Lower lobe of right lung (tissue), 2 donors: ENCODE data around the gene NHERF1. TPM values are rescaled to one million over a fixed set of nuclear protein-coding genes. Genes with fewer than 3 reads are reported as not detected.

Source experiments
- ATAC-seq, 2 donors: fragments of 200-7000 bp; cut with Tn5 transposase; one replicate each; pipeline ENCODE4 v1.9.1; 2020 to 2022; ENCODE audit warnings: mild to moderate bottlenecking in 2 of 2, moderate library complexity in 2 of 2
- DNase-seq: peaks from one replicate; pipeline ENCODE4 v3.0.0-alpha.2; 2020
- H3K27ac ChIP-seq: fragments of 200-600 bp; one replicate; pipeline ENCODE4 v1.8.0; 2022
- H3K27me3 ChIP-seq: fragments of 200-600 bp; one replicate; pipeline ENCODE4 v1.8.0; 2022; ENCODE audit warnings: low read depth
- H3K36me3 ChIP-seq: fragments of 200-600 bp; one replicate; pipeline ENCODE4 v1.8.0; 2022; ENCODE audit warnings: mild to moderate bottlenecking
- H3K4me1 ChIP-seq: fragments of 200-600 bp; one replicate; pipeline ENCODE4 v1.8.0; 2022
- H3K4me3 ChIP-seq: fragments of 200-600 bp; one replicate; pipeline ENCODE4 v1.8.0; 2022; ENCODE audit warnings: mild to moderate bottlenecking
- H3K9me3 ChIP-seq: fragments of 200-600 bp; one replicate; pipeline ENCODE4 v1.8.0; 2022
- intact Hi-C: fragments of 100-400 bp; cut with DNase I; formaldehyde crosslinking; loops from one replicate; pipeline ENCODE4 v1.11.0; 2022
- total RNA-seq: library from RNA; stranded (reverse); fragmentation: NEBNext Ultra II Directional; extraction: Animal tissue kit (Norgen Biotek cat#: 25700); gene quantifications from one replicate; pipeline ENCODE4 v1.2.1, GENCODE V29; 2021
- TF ChIP-seq, protein P1 (sequence below): fragments of 200-600 bp; IDR thresholded peaks from one replicate; pipeline ENCODE4 v1.8.0; 2022; ENCODE audit warnings: antibody characterized with exemption, mild to moderate bottlenecking
- donor health status: DM: no; HTN: yes; CAD: no; lungs with severe emphysema.

The NHERF1 gene
- total RNA-seq, 1 donor from 2014 or later = 35.7 TPM

DNA sequence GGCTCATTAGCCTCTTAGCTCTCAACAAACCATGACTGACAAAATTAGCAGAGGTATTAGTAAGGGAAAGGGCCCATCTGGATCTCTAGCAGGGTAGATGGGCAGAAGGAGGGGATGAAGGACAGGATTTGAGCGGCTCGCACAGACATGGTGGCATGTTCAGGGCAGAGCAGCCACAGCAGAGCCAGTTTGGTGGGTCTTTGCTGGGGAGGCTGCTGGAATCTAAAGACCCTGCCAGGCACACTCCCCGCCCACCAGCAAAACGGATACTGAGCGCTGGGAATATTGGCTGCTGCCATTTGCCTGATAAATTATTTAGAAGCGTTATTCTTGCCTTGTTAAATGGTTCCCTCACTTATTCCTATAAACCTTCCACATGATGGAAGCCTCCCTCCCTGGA lies 48.4 kb downstream of the NHERF1 start:
- DNase-seq (no peak), ATAC-seq (no peak)
- H3K27me3 ChIP-seq = no peaks in the 10 kb centered on the region
- H3K4me3 ChIP-seq = no peak overlapping the region
- H3K9me3 ChIP-seq = no peaks in the 10 kb centered on the region
- no peak overlapping the region for H3K27ac ChIP-seq
- intact Hi-C loops = no loop called here
- TF ChIP-seq, protein P1, sequence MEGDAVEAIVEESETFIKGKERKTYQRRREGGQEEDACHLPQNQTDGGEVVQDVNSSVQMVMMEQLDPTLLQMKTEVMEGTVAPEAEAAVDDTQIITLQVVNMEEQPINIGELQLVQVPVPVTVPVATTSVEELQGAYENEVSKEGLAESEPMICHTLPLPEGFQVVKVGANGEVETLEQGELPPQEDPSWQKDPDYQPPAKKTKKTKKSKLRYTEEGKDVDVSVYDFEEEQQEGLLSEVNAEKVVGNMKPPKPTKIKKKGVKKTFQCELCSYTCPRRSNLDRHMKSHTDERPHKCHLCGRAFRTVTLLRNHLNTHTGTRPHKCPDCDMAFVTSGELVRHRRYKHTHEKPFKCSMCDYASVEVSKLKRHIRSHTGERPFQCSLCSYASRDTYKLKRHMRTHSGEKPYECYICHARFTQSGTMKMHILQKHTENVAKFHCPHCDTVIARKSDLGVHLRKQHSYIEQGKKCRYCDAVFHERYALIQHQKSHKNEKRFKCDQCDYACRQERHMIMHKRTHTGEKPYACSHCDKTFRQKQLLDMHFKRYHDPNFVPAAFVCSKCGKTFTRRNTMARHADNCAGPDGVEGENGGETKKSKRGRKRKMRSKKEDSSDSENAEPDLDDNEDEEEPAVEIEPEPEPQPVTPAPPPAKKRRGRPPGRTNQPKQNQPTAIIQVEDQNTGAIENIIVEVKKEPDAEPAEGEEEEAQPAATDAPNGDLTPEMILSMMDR = no peak
- H3K4me1 ChIP-seq = no peaks in the 10 kb centered on the region
- H3K36me3 ChIP-seq = peaks cover 82% of the 10 kb centered on the region

DNA sequence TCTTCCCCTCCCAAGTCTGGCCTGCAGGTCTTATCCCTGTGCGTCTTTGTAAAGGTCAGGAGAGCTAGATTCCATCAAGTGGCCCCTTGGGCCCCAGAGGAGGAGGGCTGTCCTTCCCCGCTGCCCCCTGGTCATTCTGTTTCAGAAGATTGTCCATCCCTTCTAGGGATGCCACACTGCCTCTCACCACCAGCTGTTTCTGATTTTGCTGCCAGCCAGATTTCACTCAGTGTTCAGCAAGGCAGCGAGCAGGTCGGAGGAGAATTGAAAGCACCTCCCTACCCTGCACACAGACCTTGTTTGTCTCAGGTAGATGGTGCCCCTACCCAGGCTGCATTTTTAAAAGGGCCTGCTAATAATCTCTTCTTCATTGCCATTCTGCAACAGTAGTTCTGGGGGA lies 49.4 kb downstream of the NHERF1 start:
- intact Hi-C loops = no loop called here
- no peak for DNase-seq
- TF ChIP-seq, protein P1 = no peak
- no peaks in the 10 kb centered on the region for H3K4me1 ChIP-seq
- H3K9me3 ChIP-seq = no peaks in the 10 kb centered on the region
- H3K36me3 ChIP-seq = peaks cover 91% of the 10 kb centered on the region
- no peaks in the 10 kb centered on the region for H3K27me3 ChIP-seq
- no peak overlapping the region for H3K4me3 ChIP-seq
- no peak overlapping the region for H3K27ac ChIP-seq
- ATAC-seq = no peak

DNA sequence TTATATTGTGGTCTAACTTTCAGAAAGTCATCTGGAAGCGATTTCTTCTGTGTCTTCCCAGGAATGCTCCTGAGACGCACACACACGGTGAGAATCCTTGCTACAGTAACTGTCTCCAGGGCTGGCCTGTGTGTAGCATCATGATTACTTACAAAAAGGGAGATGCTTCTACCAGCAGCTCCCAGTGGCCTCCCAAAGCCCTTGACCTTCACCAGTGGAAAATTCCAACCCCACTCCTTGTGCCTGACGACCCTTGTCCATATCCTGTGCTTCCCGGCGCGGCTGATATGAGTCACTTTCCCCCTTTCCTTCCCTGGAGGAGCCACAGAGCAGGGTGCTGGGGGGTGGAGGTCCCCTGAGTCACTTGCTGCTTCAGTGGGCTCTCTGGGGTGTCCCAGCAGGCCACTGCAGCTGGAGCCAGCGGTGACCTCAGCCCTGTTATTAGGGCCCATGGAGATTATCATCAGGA lies 49.8 kb downstream of the NHERF1 start:
- Histone ChIP-seq H3K27me3 (no peaks in the 10 kb centered on the region), H3K9me3 (no peaks in the 10 kb centered on the region), H3K27ac (no peak overlapping the region), H3K36me3 (peaks cover 96% of the 10 kb centered on the region), H3K4me3 (no peak overlapping the region), H3K4me1 (no peaks in the 10 kb centered on the region)
- no peak for ATAC-seq
- intact Hi-C loops = no loop called here
- no peak for DNase-seq
- TF ChIP-seq, protein P1 = no peak

DNA sequence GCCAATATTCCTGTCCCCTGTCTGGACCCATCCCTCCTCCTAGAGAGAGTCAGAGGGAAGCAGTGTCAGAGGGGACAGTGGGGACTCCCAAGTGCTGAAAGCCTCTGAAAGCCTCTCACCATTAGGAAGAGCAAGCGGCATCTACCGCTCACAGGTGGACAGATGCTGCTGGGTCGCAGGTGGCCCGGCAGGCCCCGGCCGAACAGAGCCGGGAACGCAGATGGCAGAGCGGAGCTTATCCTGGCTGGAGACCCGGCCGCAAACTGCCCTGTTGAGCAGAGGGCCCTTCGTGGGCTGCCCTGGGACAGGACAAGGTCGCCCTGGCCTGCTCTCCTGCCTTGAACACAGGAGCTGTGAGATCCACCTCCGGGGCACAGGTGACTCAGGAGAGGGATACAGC lies 50.7 kb downstream of the NHERF1 start:
- Histone ChIP-seq H3K36me3 (peaks cover 94% of the 10 kb centered on the region), H3K9me3 (no peaks in the 10 kb centered on the region), H3K27me3 (no peaks in the 10 kb centered on the region), H3K4me1 (no peaks in the 10 kb centered on the region), H3K27ac (no peak overlapping the region), H3K4me3 (no peak overlapping the region)
- TF ChIP-seq, protein P1 = no peak
- intact Hi-C loops = no loop called here
- DNase-seq (no peak), ATAC-seq (no peak)

DNA sequence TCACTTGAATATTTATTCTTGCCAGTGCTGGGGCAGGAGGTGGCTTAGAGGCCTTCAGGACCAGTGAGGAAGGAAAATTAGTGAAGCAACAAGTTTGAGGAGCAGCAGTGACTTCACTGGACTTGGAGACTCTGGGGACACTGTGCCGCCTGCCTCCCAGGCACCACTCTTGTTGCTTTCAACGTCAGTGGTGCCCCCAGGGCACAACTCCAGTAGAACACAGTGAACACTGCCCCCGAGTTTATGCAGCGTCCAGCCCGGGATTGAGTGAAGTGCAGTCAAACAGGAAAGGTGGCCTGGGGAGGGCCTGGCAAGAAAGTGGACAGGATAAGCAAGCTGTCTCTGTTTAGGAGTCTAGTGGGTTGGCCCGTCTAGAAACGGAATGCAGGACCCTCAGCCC lies 52.1 kb downstream of the NHERF1 start:
- no peaks in the 10 kb centered on the region for H3K4me1 ChIP-seq
- TF ChIP-seq, protein P1 = no peak
- ATAC-seq (no peak), DNase-seq (no peak)
- no peak overlapping the region for H3K4me3 ChIP-seq
- intact Hi-C loops = no loop called here
- H3K36me3 ChIP-seq = peaks cover 79% of the 10 kb centered on the region
- H3K27ac ChIP-seq = no peak overlapping the region
- H3K27me3 ChIP-seq = no peaks in the 10 kb centered on the region
- no peaks in the 10 kb centered on the region for H3K9me3 ChIP-seq

DNA sequence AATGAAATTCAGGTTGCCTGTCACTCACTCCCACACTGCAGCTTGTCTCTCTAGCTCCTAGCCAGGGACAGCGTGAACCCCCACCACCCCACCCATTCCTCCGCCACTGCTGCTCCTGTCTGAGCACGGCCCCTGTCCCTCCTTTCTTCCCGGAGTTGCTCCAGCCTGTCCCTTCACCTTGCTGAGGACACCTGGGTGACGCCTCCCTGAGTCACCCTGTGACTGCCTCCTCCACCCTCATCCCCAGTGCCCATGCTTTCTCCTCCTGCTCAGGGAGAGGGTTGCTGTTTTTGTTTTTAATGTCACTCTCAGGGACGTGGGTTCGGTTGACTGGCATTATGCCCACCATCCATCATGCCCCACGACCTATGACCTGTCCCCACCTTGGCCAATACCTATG lies 53.5 kb downstream of the NHERF1 start:
- Histone ChIP-seq H3K36me3 (peaks cover 67% of the 10 kb centered on the region), H3K4me1 (no peaks in the 10 kb centered on the region), H3K9me3 (no peaks in the 10 kb centered on the region), H3K4me3 (no peak overlapping the region), H3K27ac (no peak overlapping the region), H3K27me3 (no peaks in the 10 kb centered on the region)
- TF ChIP-seq, protein P1 = no peak
- ATAC-seq = no peak
- intact Hi-C loops = no loop called here
- no peak for DNase-seq
